GM19455 (cell line): ENCODE data around the gene TSKS.
"Not testable (repeated sequence)": the region's sequence is repeated elsewhere in the genome, so short reads cannot be mapped to it uniquely, and the experiment has no call there.

ENCODE experiments used
- ATAC-seq: cut with Tn5 transposase; IDR thresholded peaks from one replicate; pipeline ENCODE4 v1.9.1; 2021; ENCODE audit not compliant: unreplicated experiment

TSKS gene

DNA sequence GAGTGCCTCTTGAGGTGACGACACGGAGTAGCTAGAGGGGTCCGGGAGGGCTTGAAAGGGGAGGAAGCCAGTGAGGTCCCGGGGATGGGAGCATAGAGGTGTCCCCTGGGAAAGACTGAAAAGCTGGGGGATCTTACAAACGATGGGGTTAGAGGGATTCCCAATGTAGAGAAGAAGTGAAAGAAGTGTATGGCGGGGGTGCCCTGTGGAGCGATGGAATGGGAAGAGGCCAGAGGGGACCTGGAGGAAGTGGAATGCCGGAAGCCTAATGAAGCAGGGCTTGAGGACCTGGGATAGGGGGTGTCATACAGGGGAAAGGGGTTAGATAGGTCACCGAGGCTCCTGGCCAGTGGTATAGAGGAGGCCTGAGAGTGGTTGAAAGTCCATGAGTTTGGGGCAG, 4.3 kb upstream of the TSKS start:
- ATAC-seq: no peak

GRCh38 chr19:49766930-49767299, 3.8 kb upstream of the TSKS start, which contains the start of gene AP2A1:
AP2A1 (plus strand) TSS chr19:49767001; CDS start chr19:49767134, 133 bp downstream.
- no peak for ATAC-seq

GRCh38 chr19:49766007-49766929, 3.2 kb upstream of the TSKS start:
- ATAC-seq: peak; percentile 92

GRCh38 chr19:49764341-49764740, 1.2 kb upstream of the TSKS start:
- no peak for ATAC-seq

GRCh38 chr19:49761625-49762311, 1.3 kb downstream of the TSKS start:
- ATAC-seq: no peak

DNA sequence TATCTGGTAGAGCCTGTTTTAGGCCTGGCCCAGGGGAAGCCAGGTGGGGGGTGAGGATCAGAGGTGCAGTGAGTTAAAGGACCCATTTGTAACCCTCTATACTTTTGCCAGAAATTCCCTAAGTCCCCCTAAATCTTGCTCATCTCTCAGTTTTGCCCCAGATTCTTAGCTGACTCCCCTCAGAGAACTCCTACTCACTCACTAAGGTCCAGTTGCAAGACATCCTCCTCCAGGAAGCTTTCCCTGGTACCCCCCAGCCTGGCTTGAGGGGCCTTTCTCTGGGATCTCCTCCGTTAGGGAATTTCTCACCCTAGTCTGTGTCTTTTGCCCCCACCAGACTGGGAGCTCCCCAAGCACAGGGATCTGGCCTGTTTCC, 1.9 kb downstream of the TSKS start:
- no peak for ATAC-seq

DNA sequence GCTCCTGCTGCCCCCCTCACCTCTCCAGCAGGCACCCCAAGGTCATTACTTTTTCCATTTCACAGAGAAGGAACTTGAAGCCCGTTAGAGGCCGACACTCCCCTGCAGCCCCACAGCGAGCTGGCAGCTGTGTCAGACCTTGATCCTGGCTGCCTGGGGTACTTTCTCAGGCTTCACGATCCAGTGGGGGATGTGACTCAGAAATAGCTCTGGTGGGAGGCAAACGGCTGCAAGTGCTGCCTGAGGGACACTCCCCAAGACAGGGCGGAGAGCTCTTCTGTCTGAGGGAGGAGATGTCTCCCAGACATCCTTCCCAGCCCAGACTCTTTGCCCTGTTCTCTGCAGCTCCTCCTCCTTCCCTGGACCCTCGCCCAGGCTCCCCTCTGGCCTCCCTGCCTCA, 4.8 kb downstream of the TSKS start:
- ATAC-seq: no peak

DNA sequence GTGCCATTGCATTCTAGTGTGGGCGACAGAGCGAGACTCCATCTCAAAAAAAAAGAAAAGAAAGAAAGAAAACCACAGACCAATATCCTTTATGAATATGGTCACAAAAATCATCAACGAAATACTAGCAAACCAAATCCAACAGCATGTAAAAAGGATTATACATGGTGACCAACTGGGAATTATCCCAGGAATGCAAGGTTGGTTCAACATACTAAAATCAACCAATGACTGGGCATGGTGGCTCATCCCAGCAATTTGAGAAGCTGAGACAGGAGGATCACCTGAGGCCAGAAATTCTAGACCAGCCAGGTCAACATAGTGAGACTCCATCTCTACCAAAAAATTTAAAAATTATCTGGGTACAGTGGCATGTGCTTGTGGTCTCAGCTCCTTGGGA, 7.2 kb downstream of the TSKS start:
- no peak for ATAC-seq

DNA sequence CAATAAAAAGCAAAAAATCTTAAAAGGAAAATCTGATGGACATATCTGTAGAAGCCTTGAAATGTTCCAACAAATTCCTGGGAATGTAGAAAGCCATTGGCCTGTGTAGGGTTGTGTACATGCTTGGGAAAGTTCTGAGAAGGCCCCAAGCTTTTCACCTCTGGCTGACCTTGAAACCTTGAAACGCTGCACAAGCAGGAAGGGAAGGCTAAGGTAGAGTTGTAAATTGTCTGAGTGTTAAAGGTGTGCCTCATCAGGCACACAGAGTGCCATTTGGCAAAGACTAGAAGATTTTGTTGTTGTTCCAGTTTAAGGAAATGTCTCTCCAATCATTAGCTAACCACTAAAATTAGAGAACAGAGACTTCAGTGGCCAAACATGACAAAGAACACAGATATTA, 10.4 kb downstream of the TSKS start:
- ATAC-seq: no peak

- ATAC-seq: no peak
Observed at GRCh38 chr19:49749771-49750170, 13.3 kb downstream of the TSKS start.

DNA sequence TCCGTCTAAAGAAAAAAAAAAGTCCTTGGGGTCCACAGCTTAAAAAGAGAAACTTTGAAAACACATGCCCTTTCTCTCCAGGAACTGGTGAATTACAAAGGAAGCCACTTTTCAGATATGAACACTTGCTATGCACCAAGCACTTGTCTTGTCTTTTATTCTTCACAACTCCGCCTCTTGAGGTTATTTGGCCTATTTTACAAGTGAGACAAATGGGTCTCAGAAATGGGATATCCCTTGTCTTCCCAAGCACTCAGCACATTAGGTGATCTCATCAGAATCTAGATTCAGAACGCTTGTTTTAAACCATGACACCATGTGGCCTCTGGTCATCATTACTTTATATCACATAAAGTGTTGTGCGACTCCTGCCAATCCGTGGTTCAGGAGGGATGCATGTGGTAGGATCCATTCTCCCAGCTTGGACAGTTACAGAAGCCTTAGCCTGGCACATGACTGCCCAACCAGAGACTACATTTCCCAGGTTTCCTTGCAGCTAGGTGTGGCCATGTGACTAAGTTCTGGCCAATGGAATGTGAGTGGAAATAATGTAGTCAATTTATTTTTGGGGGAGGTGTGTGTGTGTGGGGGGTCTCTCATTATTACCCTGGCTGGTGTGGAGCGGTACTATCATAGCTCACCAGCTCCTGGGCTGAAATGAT, 13.9 kb downstream of the TSKS start:
- no peak for ATAC-seq

GRCh38 chr19:49746206-49746958, 16.7 kb downstream of the TSKS start:
- no peak for ATAC-seq

- no peak for ATAC-seq
Observed at GRCh38 chr19:49744946-49745381, 18.1 kb downstream of the TSKS start.

GRCh38 chr19:49741210-49741844, 21.8 kb downstream of the TSKS start:
- no peak for ATAC-seq

- ATAC-seq: no peak
Observed at GRCh38 chr19:49739933-49740332, 23.2 kb downstream of the TSKS start.

GRCh38 chr19:49739098-49739497, 24.0 kb downstream of the TSKS start:
- ATAC-seq: no peak

DNA sequence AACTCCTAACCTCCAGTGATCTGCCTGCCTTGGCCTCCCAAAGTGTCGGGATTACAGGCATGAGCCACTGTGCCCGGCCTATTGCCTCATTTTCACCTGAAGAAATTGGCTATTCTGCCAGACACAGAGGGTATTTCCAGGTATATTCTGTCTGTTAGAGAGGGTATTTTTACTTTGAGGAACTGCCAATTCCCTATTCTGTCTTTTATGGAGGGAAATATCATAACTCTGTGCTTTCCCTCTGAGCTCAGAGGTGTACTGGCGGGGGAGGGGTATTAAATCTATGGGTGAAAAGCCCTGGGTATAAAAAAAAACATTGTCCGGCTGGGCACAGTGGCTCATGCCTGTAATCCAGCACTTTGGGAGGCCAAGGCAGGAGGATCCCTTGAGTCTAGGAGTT, 24.8 kb downstream of the TSKS start:
- ATAC-seq: no peak

DNA sequence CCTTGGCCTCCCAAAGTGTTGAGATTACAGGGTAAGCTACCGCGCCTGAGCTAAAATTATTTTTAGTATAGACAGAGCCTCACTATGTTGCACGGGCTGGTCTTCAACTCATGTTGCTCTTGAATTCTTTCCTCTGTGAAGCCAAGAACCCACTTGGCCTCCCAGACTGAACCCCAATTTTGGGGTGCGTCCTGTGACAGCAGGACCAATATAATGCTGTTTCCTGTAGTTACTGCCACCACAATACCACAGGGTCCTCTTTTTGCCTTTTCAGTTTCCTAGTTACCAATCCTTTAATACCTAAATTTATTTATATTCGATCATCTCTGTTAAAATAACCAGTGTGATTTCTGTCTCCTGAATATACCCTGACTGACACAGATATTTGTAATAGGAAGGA, 32.9 kb downstream of the TSKS start:
- no peak for ATAC-seq

DNA sequence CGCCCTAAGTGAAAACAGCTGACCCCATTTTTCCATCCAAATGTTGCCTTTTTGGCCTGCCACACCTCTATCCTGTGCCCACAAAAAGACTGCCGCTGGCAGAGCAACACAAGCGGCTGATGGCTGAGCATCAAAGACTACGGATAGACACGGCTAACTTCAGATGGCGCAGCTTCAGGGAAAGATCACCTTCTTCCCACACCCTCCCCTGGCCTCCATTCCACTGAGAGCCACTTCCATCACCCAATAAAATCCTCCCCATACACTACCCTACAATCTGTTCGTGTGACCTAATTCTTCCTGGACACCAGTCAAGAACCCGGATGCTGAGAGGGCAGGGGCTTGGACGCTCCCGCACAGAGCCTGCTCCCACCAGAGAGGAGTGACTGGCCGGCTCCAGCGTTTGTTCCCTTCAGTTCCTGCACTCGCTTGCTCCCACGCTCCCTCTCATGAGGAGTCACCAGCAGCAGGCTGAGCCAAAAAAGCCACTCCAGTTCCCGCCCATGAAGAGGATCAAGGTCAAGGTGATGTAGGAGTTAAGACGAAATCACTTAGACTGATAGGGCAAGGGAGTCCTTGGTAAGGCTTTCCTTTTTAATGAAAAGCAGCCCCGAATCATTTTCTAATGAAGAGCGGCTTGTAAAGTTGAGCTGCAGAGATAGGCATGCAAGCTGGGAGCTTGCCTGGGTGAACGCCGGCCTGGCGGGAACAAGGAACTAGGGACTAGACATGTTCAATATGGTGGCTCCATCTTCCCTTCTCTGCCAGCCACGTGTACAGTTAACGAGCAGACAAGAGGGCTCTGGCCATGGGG, 35.7 kb downstream of the TSKS start:
- ATAC-seq: no peak

GRCh38 chr19:49719420-49719819, 43.7 kb downstream of the TSKS start:
- ATAC-seq: not testable (repeated sequence)
